ENCODE measurements around the gene ZBTB16.

Gene ZBTB16

GRCh38 chr11:114265122-114265878 lies 205.8 kb downstream of the ZBTB16 start:
- H3K27ac ChIP-seq (ENCODE audit: poor library complexity, severe bottlenecking) = no peak overlapping the region
- H3K36me3 ChIP-seq (ENCODE audit: low read depth) = no peaks in the 10 kb centered on the region
- no peak overlapping the region for H3K4me3 ChIP-seq (ENCODE audit: severe bottlenecking)
- no peaks in the 10 kb centered on the region for H3K4me1 ChIP-seq (ENCODE audit: insufficient read depth, poor library complexity, severe bottlenecking)
- no peaks in the 10 kb centered on the region for H3K9me3 ChIP-seq (ENCODE audit: severe bottlenecking)
- no peak for TF ChIP-seq CTCF (IDR thresholded peaks at IDR 0.05; ENCODE audit: poor library complexity, severe bottlenecking)
- DNase-seq (ENCODE audit: low spot score) (no peak), ATAC-seq (ENCODE audit: low read depth) (no peak)
- no peaks in the 10 kb centered on the region for H3K27me3 ChIP-seq (ENCODE audit: insufficient read depth, poor library complexity, severe bottlenecking)

- H3K4me3 ChIP-seq (ENCODE audit: severe bottlenecking) = no peak overlapping the region
- H3K36me3 ChIP-seq (ENCODE audit: low read depth) = no peaks in the 10 kb centered on the region
- H3K4me1 ChIP-seq (ENCODE audit: insufficient read depth, poor library complexity, severe bottlenecking) = no peaks in the 10 kb centered on the region
- H3K9me3 ChIP-seq (ENCODE audit: severe bottlenecking) = no peaks in the 10 kb centered on the region
- no peaks in the 10 kb centered on the region for H3K27me3 ChIP-seq (ENCODE audit: insufficient read depth, poor library complexity, severe bottlenecking)
- ATAC-seq (ENCODE audit: low read depth) (no peak), DNase-seq (ENCODE audit: low spot score) (no peak)
- H3K27ac ChIP-seq (ENCODE audit: poor library complexity, severe bottlenecking) = no peak overlapping the region
- no peak for TF ChIP-seq CTCF (IDR thresholded peaks at IDR 0.05; ENCODE audit: poor library complexity, severe bottlenecking)
Observed at GRCh38 chr11:114269498-114269897, 210.0 kb downstream of the ZBTB16 start.

GRCh38 chr11:114270531-114271270 lies 211.2 kb downstream of the ZBTB16 start:
- H3K27ac ChIP-seq (ENCODE audit: poor library complexity, severe bottlenecking) = no peak overlapping the region
- no peak for TF ChIP-seq CTCF (IDR thresholded peaks at IDR 0.05; ENCODE audit: poor library complexity, severe bottlenecking)
- ATAC-seq (ENCODE audit: low read depth) (no peak), DNase-seq (ENCODE audit: low spot score) (no peak)
- no peaks in the 10 kb centered on the region for H3K4me1 ChIP-seq (ENCODE audit: insufficient read depth, poor library complexity, severe bottlenecking)
- H3K36me3 ChIP-seq (ENCODE audit: low read depth) = no peaks in the 10 kb centered on the region
- no peak overlapping the region for H3K4me3 ChIP-seq (ENCODE audit: severe bottlenecking)
- H3K27me3 ChIP-seq (ENCODE audit: insufficient read depth, poor library complexity, severe bottlenecking) = no peaks in the 10 kb centered on the region
- H3K9me3 ChIP-seq (ENCODE audit: severe bottlenecking) = no peaks in the 10 kb centered on the region

DNA sequence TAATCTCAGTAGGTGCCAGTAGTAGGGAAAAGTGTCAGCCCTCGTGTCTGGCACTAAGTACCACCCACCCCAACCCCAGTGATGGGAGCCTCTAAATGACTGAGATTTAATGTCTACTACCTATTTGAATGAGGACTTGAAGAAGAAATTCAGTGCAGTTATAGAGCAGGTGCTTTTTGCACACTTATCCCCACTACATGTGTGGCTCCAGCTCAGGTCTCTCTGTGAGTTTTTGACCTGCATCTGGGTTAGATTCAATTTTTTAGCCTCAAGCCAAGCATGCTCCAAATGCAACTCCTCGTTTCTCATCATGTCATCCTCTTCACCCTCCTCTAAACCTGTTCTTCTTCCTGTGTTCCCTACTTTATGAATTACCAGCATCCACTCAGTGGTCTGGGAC lies 211.8 kb downstream of the ZBTB16 start:
- Histone ChIP-seq H3K4me1 (ENCODE audit: insufficient read depth, poor library complexity, severe bottlenecking) (no peaks in the 10 kb centered on the region), H3K27ac (ENCODE audit: poor library complexity, severe bottlenecking) (no peak overlapping the region), H3K4me3 (ENCODE audit: severe bottlenecking) (no peak overlapping the region), H3K9me3 (ENCODE audit: severe bottlenecking) (no peaks in the 10 kb centered on the region), H3K27me3 (ENCODE audit: insufficient read depth, poor library complexity, severe bottlenecking) (no peaks in the 10 kb centered on the region), H3K36me3 (ENCODE audit: low read depth) (no peaks in the 10 kb centered on the region)
- no peak for TF ChIP-seq CTCF (IDR thresholded peaks at IDR 0.05; ENCODE audit: poor library complexity, severe bottlenecking)
- ATAC-seq (ENCODE audit: low read depth) = no peak
- DNase-seq (ENCODE audit: low spot score) = no peak

DNA sequence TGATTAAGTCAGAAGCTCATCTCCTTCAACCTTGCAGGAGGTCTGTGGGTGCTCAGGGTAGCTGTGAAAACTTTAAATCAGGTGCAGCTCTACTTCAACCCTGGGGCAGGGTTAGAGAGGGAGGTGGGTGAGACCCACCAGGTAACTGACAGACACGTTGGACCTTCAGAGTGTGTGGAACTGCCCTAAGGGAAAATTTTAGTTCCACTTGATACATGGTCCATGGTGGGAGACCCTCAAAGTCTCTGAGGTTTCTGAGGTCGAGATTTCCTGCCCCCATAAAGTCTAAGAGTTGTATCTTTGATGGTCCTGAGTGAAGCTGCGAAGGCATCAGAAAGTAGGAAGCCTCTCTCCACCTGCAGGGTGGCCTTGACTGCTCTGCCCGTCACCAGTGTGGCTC lies 212.8 kb downstream of the ZBTB16 start:
- no peak for DNase-seq (ENCODE audit: low spot score)
- Histone ChIP-seq H3K27ac (ENCODE audit: poor library complexity, severe bottlenecking) (no peak overlapping the region), H3K9me3 (ENCODE audit: severe bottlenecking) (no peaks in the 10 kb centered on the region), H3K4me1 (ENCODE audit: insufficient read depth, poor library complexity, severe bottlenecking) (no peaks in the 10 kb centered on the region), H3K4me3 (ENCODE audit: severe bottlenecking) (no peak overlapping the region), H3K27me3 (ENCODE audit: insufficient read depth, poor library complexity, severe bottlenecking) (no peaks in the 10 kb centered on the region), H3K36me3 (ENCODE audit: low read depth) (no peaks in the 10 kb centered on the region)
- no peak for TF ChIP-seq CTCF (IDR thresholded peaks at IDR 0.05; ENCODE audit: poor library complexity, severe bottlenecking)
- no peak for ATAC-seq (ENCODE audit: low read depth)
